Pulmonary artery endothelial cell (primary cell): ENCODE measurements around the gene SLC23A3. TPM values are rescaled to one million over a fixed set of nuclear protein-coding genes. Genes with fewer than 3 reads are reported as not detected.

Source experiments
- total RNA-seq: library from RNA; depleted of rRNA; stranded (reverse); fragments of >200 nt; gene quantifications from 2 replicates; pipeline ENCODE4 v1.2.3, GENCODE V29; 2014

Gene SLC23A3
- total RNA-seq, 1 donor from 2014 or later, result 0.59 TPM

Other genes starting within 250 kb of the SLC23A3 start
- gene CDK5R2, start 210.4 kb downstream of the SLC23A3 start, total RNA-seq, result not detected in 2 replicates
- gene FEV, start 184.8 kb downstream of the SLC23A3 start, total RNA-seq, result not detected in 2 replicates
- not detected in 2 replicates for gene CRYBA2, start 176.6 kb downstream of the SLC23A3 start, total RNA-seq
- gene CFAP65, start 128.5 kb downstream of the SLC23A3 start, total RNA-seq, result under 0.01 TPM in 1 of 2 replicates, not detected in the other
- under 0.01 TPM in 1 of 2 replicates, not detected in the other for gene IHH, start 109.1 kb downstream of the SLC23A3 start, total RNA-seq
- 16.4 and 26.3 TPM in 2 replicates for gene NHEJ1, start 9.2 kb downstream of the SLC23A3 start, total RNA-seq
- gene CNPPD1, start 6.9 kb upstream of the SLC23A3 start, total RNA-seq, result 18.4 and 24.1 TPM in 2 replicates
- gene RETREG2, start 8.2 kb upstream of the SLC23A3 start, total RNA-seq, result 52.6 and 60.1 TPM in 2 replicates
- 18.8 and 20.2 TPM in 2 replicates for gene ZFAND2B, start 36.8 kb upstream of the SLC23A3 start, total RNA-seq
- 20.0 and 69.3 TPM in 2 replicates for gene ABCB6, start 48.9 kb upstream of the SLC23A3 start, total RNA-seq
- 41.3 and 53.3 TPM in 2 replicates for gene ATG9A, start 59.6 kb upstream of the SLC23A3 start, total RNA-seq
- gene ANKZF1, start 59.8 kb upstream of the SLC23A3 start, total RNA-seq, result 18.5 and 22.1 TPM in 2 replicates
- gene GLB1L, start 75.4 kb upstream of the SLC23A3 start, total RNA-seq, result 5.9 and 8.1 TPM in 2 replicates
- 22.2 and 23.5 TPM in 2 replicates for gene STK16, start 75.5 kb upstream of the SLC23A3 start, total RNA-seq
- not detected in 2 replicates for gene TUBA4B, start 83.2 kb upstream of the SLC23A3 start, total RNA-seq
- gene TUBA4A, start 83.9 kb upstream of the SLC23A3 start, total RNA-seq, result 14.0 and 29.0 TPM in 2 replicates
- gene DNAJB2, start 109.3 kb upstream of the SLC23A3 start, total RNA-seq, result 20.8 and 31.0 TPM in 2 replicates
- gene PTPRN, start 139.4 kb upstream of the SLC23A3 start, total RNA-seq, result not detected in 2 replicates
- not detected in 2 replicates for gene RESP18, start 162.7 kb upstream of the SLC23A3 start, total RNA-seq
- gene DNPEP, start 217.9 kb upstream of the SLC23A3 start, total RNA-seq, result 50.0 and 60.6 TPM in 2 replicates
- gene DES, start 248.3 kb upstream of the SLC23A3 start, total RNA-seq, result not detected in 2 replicates